PFSK-1 (cell line): Measurements from ENCODE around the gene GKAP1. TPM values are rescaled to one million over a fixed set of nuclear protein-coding genes. Genes with fewer than 3 reads are reported as not detected.
A peak's percentile ranks its signal among the peaks of the same experiment; 100 is the strongest.
"Not testable (repeated sequence)": the region's sequence is repeated elsewhere in the genome, so short reads cannot be mapped to it uniquely, and the experiment has no call there.

ENCODE experiments used
- FOXP2 ChIP-seq: optimal IDR thresholded peaks from 2 replicates; pipeline ENCODE3; 2011; ENCODE audit warnings: borderline replicate concordance, control low read depth, inconsistent platforms; ENCODE audit not compliant: insufficient read depth; ENCODE audit errors: extremely low read length, extremely low read depth
- POLR2AphosphoS5 ChIP-seq: IDR thresholded peaks from 2 replicates; pipeline ENCODE4 v1.6.1; 2012; ENCODE audit warnings: low read depth, mild to moderate bottlenecking, control low read depth, low read length, moderate library complexity
- SIN3A ChIP-seq: IDR thresholded peaks from 2 replicates; pipeline ENCODE4 v1.6.1; 2012; ENCODE audit warnings: mild to moderate bottlenecking, low read length, moderate library complexity, borderline replicate concordance; ENCODE audit not compliant: insufficient read depth
- TAF1 ChIP-seq: IDR thresholded peaks from 2 replicates; pipeline ENCODE4 v1.6.1; 2012; ENCODE audit warnings: low read length, control low read depth, borderline replicate concordance; ENCODE audit not compliant: insufficient read depth
- polyA plus RNA-seq: library from polyadenylated mRNA; unstranded; fragments of >200 nt; gene quantifications from one replicate; pipeline ENCODE4 v1.2.1, GENCODE V29; 2012; ENCODE audit warnings: low read depth, missing spikeins; ENCODE audit not compliant: insufficient read length
- TF ChIP-seq, protein P1 (sequence below), 2 experiments: IDR thresholded peaks; 2 replicates each; pipeline versions ENCODE4 v1.6.1 to v1.8.0; 2011 to 2012; ENCODE audit warnings: low read depth in 2 of 2, low read length in 2 of 2, control low read depth in 1 of 2, inconsistent platforms in 1 of 2, mild to moderate bottlenecking in 1 of 2, moderate library complexity in 1 of 2; ENCODE audit not compliant: insufficient read depth in 1 of 2

Gene GKAP1
- polyA plus RNA-seq = 6.3 TPM

DNA sequence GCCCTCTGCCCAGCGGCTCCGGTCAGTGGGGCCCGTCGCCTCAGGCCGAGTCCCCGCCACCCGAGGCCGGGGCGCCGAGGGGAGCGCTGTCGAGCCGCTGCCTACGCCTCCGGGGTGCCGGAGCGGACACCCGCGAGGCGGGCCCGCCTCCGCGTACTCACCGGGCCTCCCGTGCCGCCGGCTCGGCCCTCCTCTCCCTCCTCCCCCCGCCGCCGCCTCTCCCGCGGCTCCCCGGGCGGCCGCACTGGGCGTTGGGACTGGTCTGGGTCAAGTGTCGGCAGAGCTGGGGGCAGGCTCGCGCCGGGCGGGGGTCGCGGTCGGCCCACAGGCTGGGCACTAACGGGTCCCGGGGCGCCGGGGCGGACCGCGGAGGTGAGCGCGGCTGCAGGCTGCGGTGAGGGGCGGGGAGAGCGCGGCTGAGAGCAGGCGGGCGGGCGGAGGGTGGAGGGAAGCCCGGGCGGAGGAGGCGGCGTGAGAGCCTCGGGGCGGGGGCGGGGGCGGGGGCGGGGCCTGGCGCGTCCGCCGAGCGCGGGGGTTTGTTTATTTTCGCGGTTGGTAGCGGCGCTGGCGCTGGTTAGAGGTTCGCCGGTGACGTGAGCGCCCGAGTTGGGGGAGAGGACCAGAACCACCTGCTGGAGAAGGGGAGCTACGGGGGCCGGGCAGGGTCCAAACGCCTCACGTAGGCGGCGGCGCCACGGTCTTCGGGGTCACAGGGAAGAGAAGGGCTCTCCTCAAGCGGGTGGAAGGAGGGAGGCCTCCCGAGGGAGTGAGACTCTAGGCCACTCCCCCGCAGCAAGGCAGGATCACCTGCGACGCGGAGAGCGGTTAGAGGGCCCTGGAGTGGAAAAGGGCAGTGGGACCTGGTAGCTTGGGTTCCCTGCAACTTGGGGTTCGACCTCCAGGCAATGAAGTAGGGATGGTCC, at the start of gene GKAP1:
GKAP1 (minus strand) TSS at position 414 of the 923 bp plus-strand sequence. CDS start 11,252 bp downstream, outside the sequence.
- TF ChIP-seq TAF1, SIN3A, FOXP2: not testable (repeated sequence)

DNA sequence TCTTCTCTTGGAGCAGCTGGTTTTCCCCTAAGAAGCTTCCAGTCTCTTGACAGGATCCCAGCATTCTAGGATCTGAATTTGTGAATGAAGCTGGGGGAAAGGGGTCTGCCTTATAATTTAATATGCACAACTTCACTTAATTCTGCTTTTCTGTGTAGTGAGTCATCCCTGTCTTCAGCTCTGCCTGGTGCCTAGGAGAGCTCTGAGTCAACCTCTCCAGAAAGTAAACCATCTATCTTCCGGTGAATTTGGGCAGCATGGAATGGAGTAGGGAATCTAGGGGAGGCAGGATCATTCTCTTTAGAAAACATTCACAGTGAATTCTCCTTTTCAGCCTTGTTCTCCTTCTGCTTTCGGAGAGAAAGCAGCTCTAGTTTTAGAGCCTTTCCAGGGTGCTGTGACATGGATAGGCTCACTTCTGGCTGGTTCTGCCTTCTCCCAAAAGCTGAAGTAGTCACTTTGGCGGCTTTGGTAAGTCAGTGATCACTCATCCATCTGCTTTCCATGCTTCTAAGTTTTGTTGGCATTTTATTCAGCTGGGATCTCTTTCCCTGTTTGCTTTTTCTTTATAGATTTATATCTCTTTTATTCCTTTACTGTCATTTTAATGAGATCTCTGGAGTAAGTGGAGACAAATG, 7.5 kb upstream of the GKAP1 start:
- TF ChIP-seq POLR2AphosphoS5 = peak; percentile 47; the same call in 1 of the 2 replicates
- TF ChIP-seq TAF1 = 0 out of 2 replicates have a peak, but pooled peaks have one; percentile 17

DNA sequence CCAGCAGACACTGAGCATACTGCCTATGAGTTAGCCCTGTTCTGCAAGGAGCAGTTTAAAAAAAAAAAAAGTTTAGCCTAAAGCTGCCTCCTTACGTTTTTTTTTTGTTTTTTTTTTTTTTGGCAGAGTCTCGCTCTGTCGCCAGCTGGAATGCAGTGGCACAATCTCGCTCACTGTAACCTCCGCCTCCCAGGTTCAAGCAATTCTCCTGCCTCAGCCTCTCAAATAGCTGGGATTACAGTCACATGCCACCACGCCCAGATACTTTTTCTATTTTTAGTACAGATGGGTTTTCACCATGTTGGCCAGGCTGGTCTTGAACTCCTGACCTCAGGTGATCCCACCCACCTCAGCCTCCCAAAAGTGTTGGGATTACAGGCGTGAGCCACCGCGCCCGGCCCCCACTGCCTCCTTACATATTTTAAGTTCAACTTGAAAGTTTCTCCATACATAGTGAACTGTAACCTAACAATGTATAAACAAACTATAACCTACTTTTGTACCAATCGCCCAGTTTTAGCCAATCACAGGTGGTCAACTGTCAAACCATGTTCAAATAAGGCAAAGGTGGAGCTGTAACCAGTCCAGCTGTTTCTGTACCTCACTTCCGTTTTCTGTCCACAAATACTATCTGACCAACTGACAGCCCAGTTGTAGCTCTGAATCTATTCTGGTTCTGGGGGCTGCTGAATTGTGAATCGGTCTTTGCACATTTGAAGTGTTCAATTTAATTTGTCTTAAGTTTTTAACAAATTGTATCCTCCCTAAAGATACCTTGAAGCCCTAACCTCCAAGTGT, 17.1 kb downstream of the GKAP1 start:
- TF ChIP-seq, protein P1, sequence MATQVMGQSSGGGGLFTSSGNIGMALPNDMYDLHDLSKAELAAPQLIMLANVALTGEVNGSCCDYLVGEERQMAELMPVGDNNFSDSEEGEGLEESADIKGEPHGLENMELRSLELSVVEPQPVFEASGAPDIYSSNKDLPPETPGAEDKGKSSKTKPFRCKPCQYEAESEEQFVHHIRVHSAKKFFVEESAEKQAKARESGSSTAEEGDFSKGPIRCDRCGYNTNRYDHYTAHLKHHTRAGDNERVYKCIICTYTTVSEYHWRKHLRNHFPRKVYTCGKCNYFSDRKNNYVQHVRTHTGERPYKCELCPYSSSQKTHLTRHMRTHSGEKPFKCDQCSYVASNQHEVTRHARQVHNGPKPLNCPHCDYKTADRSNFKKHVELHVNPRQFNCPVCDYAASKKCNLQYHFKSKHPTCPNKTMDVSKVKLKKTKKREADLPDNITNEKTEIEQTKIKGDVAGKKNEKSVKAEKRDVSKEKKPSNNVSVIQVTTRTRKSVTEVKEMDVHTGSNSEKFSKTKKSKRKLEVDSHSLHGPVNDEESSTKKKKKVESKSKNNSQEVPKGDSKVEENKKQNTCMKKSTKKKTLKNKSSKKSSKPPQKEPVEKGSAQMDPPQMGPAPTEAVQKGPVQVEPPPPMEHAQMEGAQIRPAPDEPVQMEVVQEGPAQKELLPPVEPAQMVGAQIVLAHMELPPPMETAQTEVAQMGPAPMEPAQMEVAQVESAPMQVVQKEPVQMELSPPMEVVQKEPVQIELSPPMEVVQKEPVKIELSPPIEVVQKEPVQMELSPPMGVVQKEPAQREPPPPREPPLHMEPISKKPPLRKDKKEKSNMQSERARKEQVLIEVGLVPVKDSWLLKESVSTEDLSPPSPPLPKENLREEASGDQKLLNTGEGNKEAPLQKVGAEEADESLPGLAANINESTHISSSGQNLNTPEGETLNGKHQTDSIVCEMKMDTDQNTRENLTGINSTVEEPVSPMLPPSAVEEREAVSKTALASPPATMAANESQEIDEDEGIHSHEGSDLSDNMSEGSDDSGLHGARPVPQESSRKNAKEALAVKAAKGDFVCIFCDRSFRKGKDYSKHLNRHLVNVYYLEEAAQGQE (IDR thresholded peaks at IDR 0.05; ENCODE audit: insufficient read depth in 1 of 2, low read depth in 2 of 2, low read length in 2 of 2) = no peak
- TF ChIP-seq SIN3A (no peak), FOXP2 (no peak), POLR2AphosphoS5 (no peak), TAF1 (no peak)

DNA sequence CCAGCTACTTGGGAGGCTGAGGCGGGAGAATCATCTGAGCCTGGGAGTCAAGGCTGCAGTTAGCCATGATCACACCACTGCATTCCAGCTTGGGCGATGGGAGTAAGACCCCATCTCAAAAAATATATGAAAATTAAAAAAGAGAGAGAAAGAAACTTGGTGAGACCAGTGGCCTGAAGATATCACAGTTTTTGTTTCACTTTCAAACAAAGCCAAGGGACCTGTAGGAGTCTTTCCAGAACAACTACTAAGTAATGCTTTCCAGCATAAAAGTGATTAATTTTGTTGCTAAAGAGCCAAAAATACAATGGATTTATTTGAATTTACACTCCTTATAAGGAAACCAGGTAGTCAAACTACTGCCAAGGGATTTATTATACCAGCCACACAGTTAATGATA, 23.5 kb downstream of the GKAP1 start:
- TF ChIP-seq POLR2AphosphoS5 (no peak), TAF1 (no peak), FOXP2 (no peak)
- TF ChIP-seq, protein P1 (IDR thresholded peaks at IDR 0.05; ENCODE audit: insufficient read depth in 1 of 2, low read depth in 2 of 2, low read length in 2 of 2) = no peak

DNA sequence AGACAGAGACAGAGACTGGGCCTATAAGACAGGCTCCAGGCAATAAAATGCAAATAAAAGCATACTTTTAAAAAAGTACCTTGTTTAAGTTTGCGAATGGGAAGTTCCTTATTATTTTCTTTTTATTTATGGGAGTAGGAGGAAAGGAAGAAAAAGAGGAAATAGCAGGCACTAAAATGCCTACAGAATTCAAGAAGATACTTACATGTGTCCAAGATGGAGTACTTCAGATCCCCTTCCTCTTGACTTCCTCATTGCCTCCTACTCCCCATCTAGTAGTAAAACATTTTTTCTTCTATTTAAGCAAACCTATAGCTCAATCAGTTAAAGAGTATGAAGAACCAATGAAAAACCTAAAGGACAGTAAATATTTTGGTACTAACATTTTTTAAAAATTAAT, 24.8 kb downstream of the GKAP1 start:
- TF ChIP-seq FOXP2 (no peak), POLR2AphosphoS5 (no peak), TAF1 (no peak)

DNA sequence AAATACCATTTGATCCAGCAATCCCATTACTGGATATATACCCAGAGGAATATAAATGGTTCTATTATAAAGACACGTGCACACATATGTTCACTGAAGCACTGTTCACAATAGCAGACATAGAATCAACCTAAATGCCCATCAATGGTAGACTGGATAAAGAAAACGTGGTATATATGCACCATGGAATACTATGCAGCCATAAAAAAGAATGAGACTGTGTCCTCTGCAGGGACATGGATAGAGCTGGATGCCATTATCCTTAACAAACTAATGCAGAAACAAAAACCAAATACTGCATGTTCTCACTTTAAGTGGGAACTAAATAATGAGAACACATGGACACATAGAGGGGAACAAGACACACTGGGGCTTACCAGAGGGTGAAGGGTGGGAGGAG, 39.4 kb downstream of the GKAP1 start:
- no peak for TF ChIP-seq POLR2AphosphoS5
- no peak for TF ChIP-seq SIN3A
- TF ChIP-seq, protein P1 (IDR thresholded peaks at IDR 0.05; ENCODE audit: insufficient read depth in 1 of 2, low read depth in 2 of 2, low read length in 2 of 2) = no peak
- TF ChIP-seq TAF1 = no peak
- no peak for TF ChIP-seq FOXP2
